ENCODE data around the gene ZNF263.
A peak's percentile ranks its signal among the peaks of the same experiment; 100 is the strongest.
"Not testable (repeated sequence)": the region's sequence is repeated elsewhere in the genome, so short reads cannot be mapped to it uniquely, and the experiment has no call there.

The ZNF263 gene

GRCh38 chr16:3268294-3268693 lies 15.0 kb upstream of the ZNF263 start:
- H3K36me3 ChIP-seq (ENCODE audit: insufficient read depth, insufficient read length, low read length) = no peaks in the 10 kb centered on the region
- H3K27me3 ChIP-seq (ENCODE audit: insufficient read depth, insufficient read length) = no peaks in the 10 kb centered on the region
- H3K4me1 ChIP-seq (ENCODE audit: insufficient read depth, insufficient read length) = no peaks in the 10 kb centered on the region
- no peaks in the 10 kb centered on the region; the same call in 1 of the 2 replicates for H3K9me3 ChIP-seq (ENCODE audit: insufficient read depth, low read length)
- H3K4me3 ChIP-seq (ENCODE audit: insufficient read length, low read depth) = no peak overlapping the region
- no peak for TF ChIP-seq ZNF274 (IDR thresholded peaks at IDR 0.05; ENCODE audit: low read depth, low read length)
- TF ChIP-seq YY1 (IDR thresholded peaks at IDR 0.05; ENCODE audit: insufficient read depth, insufficient read length) = no peak
- no peak for TF ChIP-seq SUZ12 (IDR thresholded peaks at IDR 0.05; ENCODE audit: extremely low read depth, insufficient read depth, insufficient read length)
- no peak overlapping the region for H3K9ac ChIP-seq (ENCODE audit: insufficient read length, low read depth)
- DNase-seq (ENCODE audit: low read depth, low spot score) = no peak

- not testable (repeated sequence) for H3K9me3 ChIP-seq (ENCODE audit: insufficient read depth, low read length); H3K9ac ChIP-seq (ENCODE audit: insufficient read length, low read depth); H3K4me3 ChIP-seq (ENCODE audit: insufficient read length, low read depth); DNase-seq (ENCODE audit: low read depth, low spot score); H3K4me1 ChIP-seq (ENCODE audit: insufficient read depth, insufficient read length); H3K27me3 ChIP-seq (ENCODE audit: insufficient read depth, insufficient read length); H3K36me3 ChIP-seq (ENCODE audit: insufficient read depth, insufficient read length, low read length)
These were observed 12.6 kb upstream of the ZNF263 start for GRCh38 chr16:3270718-3271117.

GRCh38 chr16:3271281-3271680 lies 12.0 kb upstream of the ZNF263 start:
- DNase-seq (ENCODE audit: low read depth, low spot score); H3K4me3 ChIP-seq (ENCODE audit: insufficient read length, low read depth); H3K36me3 ChIP-seq (ENCODE audit: insufficient read depth, insufficient read length, low read length); H3K9me3 ChIP-seq (ENCODE audit: insufficient read depth, low read length); H3K27me3 ChIP-seq (ENCODE audit: insufficient read depth, insufficient read length); H3K9ac ChIP-seq (ENCODE audit: insufficient read length, low read depth); H3K4me1 ChIP-seq (ENCODE audit: insufficient read depth, insufficient read length): not testable (repeated sequence)

DNA sequence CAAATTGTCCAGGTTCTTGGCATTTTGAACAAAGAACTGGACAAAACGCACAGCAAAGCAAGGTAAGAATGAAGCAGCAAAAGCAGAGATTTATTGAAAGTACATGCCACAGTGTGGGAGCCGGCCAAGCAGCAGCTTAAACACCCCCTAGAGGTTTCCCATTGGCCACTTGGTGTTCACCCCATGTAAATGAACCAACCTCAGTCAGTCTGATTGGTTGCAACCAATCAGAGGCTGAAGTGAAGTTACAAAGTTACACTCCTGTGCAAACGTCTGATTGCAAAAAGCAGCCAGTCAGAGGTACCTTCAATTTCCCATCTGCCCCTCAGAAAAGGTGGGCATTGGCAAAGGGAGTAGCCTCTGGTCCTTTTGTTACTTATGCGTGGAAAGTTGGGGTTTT lies 8.8 kb upstream of the ZNF263 start:
- TF ChIP-seq SUZ12 (IDR thresholded peaks at IDR 0.05; ENCODE audit: extremely low read depth, insufficient read depth, insufficient read length) (no peak), ZNF274 (IDR thresholded peaks at IDR 0.05; ENCODE audit: low read depth, low read length) (no peak)
- H3K4me3 ChIP-seq (ENCODE audit: insufficient read length, low read depth) = no peak overlapping the region
- peaks cover 4% of the 10 kb centered on the region for H3K4me1 ChIP-seq (ENCODE audit: insufficient read depth, insufficient read length)
- H3K9ac ChIP-seq (ENCODE audit: insufficient read length, low read depth) = no peak overlapping the region
- no peaks in the 10 kb centered on the region for H3K27me3 ChIP-seq (ENCODE audit: insufficient read depth, insufficient read length)
- no peaks in the 10 kb centered on the region for H3K36me3 ChIP-seq (ENCODE audit: insufficient read depth, insufficient read length, low read length)
- H3K9me3 ChIP-seq (ENCODE audit: insufficient read depth, low read length) = no peaks in the 10 kb centered on the region
- DNase-seq (ENCODE audit: low read depth, low spot score) = no peak

GRCh38 chr16:3274947-3275346 lies 8.3 kb upstream of the ZNF263 start:
- TF ChIP-seq YY1 (IDR thresholded peaks at IDR 0.05; ENCODE audit: insufficient read depth, insufficient read length) = no peak
- TF ChIP-seq ZNF274 (IDR thresholded peaks at IDR 0.05; ENCODE audit: low read depth, low read length) = no peak
- TF ChIP-seq SUZ12 (IDR thresholded peaks at IDR 0.05; ENCODE audit: extremely low read depth, insufficient read depth, insufficient read length) = no peak
- H3K4me3 ChIP-seq (ENCODE audit: insufficient read length, low read depth) = no peak overlapping the region
- DNase-seq (ENCODE audit: low read depth, low spot score) = no peak
- H3K9me3 ChIP-seq (ENCODE audit: insufficient read depth, low read length) = no peaks in the 10 kb centered on the region
- no peaks in the 10 kb centered on the region for H3K27me3 ChIP-seq (ENCODE audit: insufficient read depth, insufficient read length)
- H3K36me3 ChIP-seq (ENCODE audit: insufficient read depth, insufficient read length, low read length) = no peaks in the 10 kb centered on the region
- H3K4me1 ChIP-seq (ENCODE audit: insufficient read depth, insufficient read length) = peaks cover 4% of the 10 kb centered on the region
- no peak overlapping the region for H3K9ac ChIP-seq (ENCODE audit: insufficient read length, low read depth)

DNA sequence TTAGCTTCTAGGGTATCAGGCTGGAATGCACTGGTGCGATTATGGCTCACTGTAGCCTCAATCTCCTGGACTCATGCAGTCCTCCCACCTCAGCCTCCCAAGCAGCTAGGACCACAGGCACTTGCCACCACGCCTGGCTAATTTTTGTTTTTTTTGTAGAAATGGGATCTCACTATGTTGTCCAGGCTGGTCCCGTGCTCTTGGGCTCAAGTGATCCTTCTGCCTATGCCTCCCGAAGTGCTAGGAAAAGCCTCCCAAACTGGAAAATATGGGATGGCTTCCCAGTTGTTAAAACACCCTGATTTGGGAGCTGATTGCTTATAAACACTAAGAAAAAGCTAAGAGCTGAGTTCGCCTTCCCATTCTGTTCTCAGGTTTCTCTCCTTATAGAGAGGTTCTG lies 6.6 kb upstream of the ZNF263 start:
- Histone ChIP-seq H3K4me3 (ENCODE audit: insufficient read length, low read depth) (no peak overlapping the region), H3K9me3 (ENCODE audit: insufficient read depth, low read length) (no peaks in the 10 kb centered on the region), H3K4me1 (ENCODE audit: insufficient read depth, insufficient read length) (peaks cover 4% of the 10 kb centered on the region), H3K36me3 (ENCODE audit: insufficient read depth, insufficient read length, low read length) (no peaks in the 10 kb centered on the region), H3K27me3 (ENCODE audit: insufficient read depth, insufficient read length) (no peaks in the 10 kb centered on the region), H3K9ac (ENCODE audit: insufficient read length, low read depth) (no peak overlapping the region)
- TF ChIP-seq SUZ12 (IDR thresholded peaks at IDR 0.05; ENCODE audit: extremely low read depth, insufficient read depth, insufficient read length) (no peak), ZNF274 (IDR thresholded peaks at IDR 0.05; ENCODE audit: low read depth, low read length) (no peak), YY1 (IDR thresholded peaks at IDR 0.05; ENCODE audit: insufficient read depth, insufficient read length) (no peak)
- DNase-seq (ENCODE audit: low read depth, low spot score) = no peak

DNA sequence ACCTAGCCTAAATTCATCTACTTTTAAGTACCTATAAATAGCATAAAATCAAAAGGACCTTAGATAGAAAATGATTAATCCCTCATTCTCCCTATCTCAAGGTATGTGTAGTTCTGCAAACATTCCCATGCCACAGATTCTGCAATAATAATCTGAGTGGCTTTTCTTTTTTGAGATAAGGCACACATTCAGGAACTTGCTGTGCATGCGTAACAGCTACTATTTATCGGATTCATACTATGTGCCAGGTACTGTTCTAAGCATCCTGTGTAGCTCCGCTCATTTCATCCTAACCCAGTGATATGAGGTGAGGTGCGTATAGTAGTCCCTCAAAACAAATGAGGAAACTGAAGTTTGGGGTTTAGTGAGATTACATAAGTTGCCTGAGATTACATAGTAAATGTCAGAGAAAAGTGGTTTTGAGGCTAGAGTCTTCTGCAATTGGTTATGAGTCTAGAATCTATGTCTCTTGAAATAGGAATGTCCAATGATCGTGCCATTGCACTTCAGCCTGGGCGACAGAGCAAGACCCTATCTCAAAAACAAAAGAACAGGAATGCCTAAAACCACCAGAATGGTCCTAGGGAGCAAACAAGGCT lies 2.0 kb upstream of the ZNF263 start:
- Histone ChIP-seq H3K27me3 (ENCODE audit: insufficient read depth, insufficient read length) (no peaks in the 10 kb centered on the region), H3K9me3 (ENCODE audit: insufficient read depth, low read length) (peaks cover 8% of the 10 kb centered on the region), H3K36me3 (ENCODE audit: insufficient read depth, insufficient read length, low read length) (peaks cover 25% of the 10 kb centered on the region), H3K9ac (ENCODE audit: insufficient read length, low read depth) (peak overlapping the region; percentile 61), H3K4me3 (ENCODE audit: insufficient read length, low read depth) (no peak overlapping the region), H3K4me1 (ENCODE audit: insufficient read depth, insufficient read length) (peaks cover 4% of the 10 kb centered on the region)
- no peak for DNase-seq (ENCODE audit: low read depth, low spot score)
- TF ChIP-seq YY1 (IDR thresholded peaks at IDR 0.05; ENCODE audit: insufficient read depth, insufficient read length) (no peak), ZNF274 (IDR thresholded peaks at IDR 0.05; ENCODE audit: low read depth, low read length) (no peak), SUZ12 (IDR thresholded peaks at IDR 0.05; ENCODE audit: extremely low read depth, insufficient read depth, insufficient read length) (no peak)

- peaks cover 34% of the 10 kb centered on the region for H3K36me3 ChIP-seq (ENCODE audit: insufficient read depth, insufficient read length, low read length)
- no peak for DNase-seq (ENCODE audit: low read depth, low spot score)
These were observed 1.1 kb upstream of the ZNF263 start for GRCh38 chr16:3282103-3282729.

More at GRCh38 chr16:3282103-3282729, 1.1 kb upstream of the ZNF263 start:
- Histone ChIP-seq H3K4me1 (ENCODE audit: insufficient read depth, insufficient read length) (peaks cover 4% of the 10 kb centered on the region), H3K4me3 (ENCODE audit: insufficient read length, low read depth) (peak overlapping the region; percentile 99), H3K27me3 (ENCODE audit: insufficient read depth, insufficient read length) (no peaks in the 10 kb centered on the region), H3K9ac (ENCODE audit: insufficient read length, low read depth) (peak overlapping the region; percentile 97), H3K9me3 (ENCODE audit: insufficient read depth, low read length) (peaks cover 17% of the 10 kb centered on the region)
- no peak for TF ChIP-seq YY1 (IDR thresholded peaks at IDR 0.05; ENCODE audit: insufficient read depth, insufficient read length)
- TF ChIP-seq ZNF274 (IDR thresholded peaks at IDR 0.05; ENCODE audit: low read depth, low read length) = no peak
- TF ChIP-seq SUZ12 (IDR thresholded peaks at IDR 0.05; ENCODE audit: extremely low read depth, insufficient read depth, insufficient read length) = no peak

Data from NT2/D1 (cell line).